H1 (cell line): ENCODE data around the gene CELSR1. TPM values are rescaled to one million over a fixed set of nuclear protein-coding genes. Genes with fewer than 3 reads are reported as not detected.
A peak's percentile ranks its signal among the peaks of the same experiment; 100 is the strongest.

Experiments
- CTCF ChIA-PET: fragments of 300-600 bp; sonication (Branson Sonifier 250); formaldehyde crosslinking; loops from one replicate; lab custom pipeline; 2021; ENCODE audit not compliant: partially characterized antibody; lab: Charles Lee
- POLR2A ChIA-PET: fragments of 300-600 bp; sonication (Branson Sonifier 250); formaldehyde crosslinking; loops from one replicate; lab custom pipeline; 2021; ENCODE audit warnings: inconsistent platforms; ENCODE audit not compliant: partially characterized antibody; lab: Charles Lee
- DNase-seq, 2 experiments: peaks; one replicate each; pipeline versions ENCODE4 v3.0.0 to v3.0.0-alpha.2; 2010 to 2022; ENCODE audit warnings: low spot score in 2 of 2, low read depth in 1 of 2, mixed read lengths in 1 of 2
- FAIRE-seq: peaks from 2 replicates; lab custom pipeline; 2011; peaks lifted over from hg19 to GRCh38; lab: Jason Lieb, UNC
- H2AFZ ChIP-seq: 2 replicates; pipeline ENCODE4 v1.8.1; 2012; ENCODE audit warnings: low read length, inconsistent platforms
- H2AK5ac ChIP-seq: 2 replicates; pipeline ENCODE4 v1.6.1; 2013; ENCODE audit warnings: low read depth, low read length
- H2BK120ac ChIP-seq: replicated peaks from 2 replicates; pipeline ENCODE3; 2013; ENCODE audit warnings: low read depth, low read length, inconsistent platforms
- H2BK12ac ChIP-seq: 2 replicates; pipeline ENCODE4 v1.6.1; 2013; ENCODE audit warnings: low read depth, low read length
- H2BK15ac ChIP-seq: 2 replicates; pipeline ENCODE4 v1.6.1; 2013; ENCODE audit warnings: low read length
- H2BK20ac ChIP-seq: 2 replicates; pipeline ENCODE4 v1.6.1; 2013; ENCODE audit warnings: low read length
- H2BK5ac ChIP-seq: 2 replicates; pipeline ENCODE4 v1.6.1; 2013; ENCODE audit warnings: low read depth, low read length
- H3K14ac ChIP-seq: 2 replicates; pipeline ENCODE4 v1.6.1; 2013; ENCODE audit warnings: inconsistent platforms; ENCODE audit not compliant: insufficient read length
- H3K18ac ChIP-seq: 2 replicates; pipeline ENCODE4 v1.6.1; 2013; ENCODE audit warnings: low read length; ENCODE audit errors: extremely low read depth
- H3K23ac ChIP-seq: 2 replicates; pipeline ENCODE4 v1.6.1; 2013; ENCODE audit warnings: inconsistent platforms; ENCODE audit not compliant: insufficient read length
- H3K23me2 ChIP-seq: 2 replicates; pipeline ENCODE4 v1.6.1; 2013; ENCODE audit warnings: low read depth, low read length
- H3K27ac ChIP-seq: 2 replicates; pipeline ENCODE4 v1.6.1; 2011; ENCODE audit warnings: low read depth, low read length, inconsistent platforms
- H3K27me3 ChIP-seq, 4 experiments: replicated peaks in 1 of 4; 1 replicate in 1 of 4; 2 replicates in 3 of 4; pipeline versions ENCODE4 v1.6.1 to v1.8.1; 2011 to 2013; ENCODE audit warnings: low read length in 3 of 4, mild to moderate bottlenecking in 3 of 4, inconsistent platforms in 2 of 4, mixed read lengths in 2 of 4, moderate library complexity in 1 of 4; ENCODE audit not compliant: control insufficient read depth in 3 of 4, insufficient read depth in 3 of 4; ENCODE audit errors: extremely low read depth in 1 of 4
- H3K36me3 ChIP-seq, 4 experiments: 2 replicates each; pipeline versions ENCODE4 v1.6.1 to v1.8.1; 2011 to 2013; ENCODE audit warnings: mild to moderate bottlenecking in 4 of 4, low read length in 3 of 4, moderate library complexity in 2 of 4, control low read depth in 1 of 4, inconsistent platforms in 1 of 4; ENCODE audit not compliant: insufficient read depth in 4 of 4, control insufficient read depth in 2 of 4
- H3K4ac ChIP-seq: replicated peaks from 2 replicates; pipeline ENCODE3; 2013; ENCODE audit warnings: low read length, low read depth, mixed read lengths, inconsistent platforms; ENCODE audit not compliant: insufficient read length
- H3K4me1 ChIP-seq, 4 experiments: replicated peaks in 1 of 4; 1 replicate in 1 of 4; 2 replicates in 3 of 4; pipeline versions ENCODE4 v1.6.1 to v1.8.1; 2011 to 2013; ENCODE audit warnings: low read length in 3 of 4, inconsistent platforms in 2 of 4, mixed read lengths in 1 of 4; ENCODE audit not compliant: insufficient read depth in 4 of 4, control insufficient read depth in 3 of 4
- H3K4me2 ChIP-seq, 2 experiments: 2 replicates each; pipeline versions ENCODE4 v1.6.1 to v1.8.1; 2011 to 2013; ENCODE audit warnings: low read depth in 2 of 2, low read length in 2 of 2, control low read depth in 1 of 2, inconsistent platforms in 1 of 2, mild to moderate bottlenecking in 1 of 2; ENCODE audit not compliant: insufficient read depth in 1 of 2
- H3K4me3 ChIP-seq, 4 experiments: fragments of 200-600, 300-600 bp in 1 of 4; sonication (generic), shearing (Covaris generic), sonication (Bioruptor Twin) in 1 of 4; 2 replicates each; pipeline versions ENCODE4 v1.5.1 to v1.8.1; 2011 to 2016; ENCODE audit warnings: low read length in 4 of 4, low read depth in 3 of 4, control low read depth in 2 of 4, inconsistent platforms in 2 of 4, mild to moderate bottlenecking in 2 of 4, mixed read lengths in 1 of 4, moderate library complexity in 1 of 4; ENCODE audit not compliant: insufficient read depth in 2 of 4; ENCODE audit errors: extremely low read depth in 1 of 4
- H3K56ac ChIP-seq: replicated peaks from 2 replicates; pipeline ENCODE3; 2013; ENCODE audit warnings: low read depth, mild to moderate bottlenecking, mixed read lengths, low read length, inconsistent platforms; ENCODE audit not compliant: insufficient read length
- H3K79me1 ChIP-seq: 2 replicates; pipeline ENCODE4 v1.6.1; 2013; ENCODE audit warnings: low read depth, low read length, control low read depth
- H3K79me2 ChIP-seq, 2 experiments: 2 replicates each; pipeline versions ENCODE4 v1.6.1 to v1.8.1; 2012 to 2013; ENCODE audit warnings: low read length in 2 of 2, mild to moderate bottlenecking in 2 of 2, inconsistent platforms in 1 of 2; ENCODE audit not compliant: insufficient read depth in 2 of 2, control insufficient read depth in 1 of 2
- H3K9ac ChIP-seq, 4 experiments: replicated peaks in 1 of 4; 1 replicate in 1 of 4; 2 replicates in 3 of 4; pipeline versions ENCODE4 v1.6.1 to v1.8.1; 2011 to 2013; ENCODE audit warnings: low read depth in 3 of 4, low read length in 3 of 4, control low read depth in 2 of 4, mild to moderate bottlenecking in 2 of 4, moderate library complexity in 2 of 4, inconsistent platforms in 1 of 4; ENCODE audit errors: extremely low read depth in 1 of 4
- H3K9me3 ChIP-seq, 2 experiments: 2 replicates each; pipeline versions ENCODE4 v1.6.1 to v1.8.1; 2012 to 2013; ENCODE audit warnings: mild to moderate bottlenecking in 2 of 2, moderate library complexity in 2 of 2, control low read depth in 1 of 2, inconsistent platforms in 1 of 2, low read depth in 1 of 2, low read length in 1 of 2, mixed read lengths in 1 of 2; ENCODE audit not compliant: insufficient read depth in 2 of 2
- H4K20me1 ChIP-seq, 2 experiments: replicated peaks in 1 of 2; 2 replicates each; pipeline versions ENCODE3 to v1.8.1; 2011 to 2013; ENCODE audit warnings: inconsistent platforms in 2 of 2, low read length in 2 of 2, mild to moderate bottlenecking in 1 of 2; ENCODE audit not compliant: insufficient read depth in 2 of 2, control insufficient read depth in 1 of 2
- H4K5ac ChIP-seq: 2 replicates; pipeline ENCODE4 v1.6.1; 2013; ENCODE audit warnings: low read length, low read depth, mixed read lengths, inconsistent platforms; ENCODE audit not compliant: insufficient read length
- H4K8ac ChIP-seq: 2 replicates; pipeline ENCODE4 v1.8.0; 2013; ENCODE audit warnings: mild to moderate bottlenecking, moderate library complexity, low read length, inconsistent platforms; ENCODE audit not compliant: insufficient read depth; ENCODE audit errors: extremely low read depth
- H4K91ac ChIP-seq: replicated peaks from 2 replicates; pipeline ENCODE3; 2013; ENCODE audit warnings: low read length, mixed read lengths, inconsistent platforms; ENCODE audit not compliant: insufficient read length
- BACH1 ChIP-seq: IDR thresholded peaks from 2 replicates; pipeline ENCODE4 v1.6.1; 2012; ENCODE audit warnings: low read length, improper control_type of control experiment
- EP300 ChIP-seq, 2 experiments: IDR thresholded peaks; 1 replicate in 1 of 2; 2 replicates in 1 of 2; pipeline ENCODE4 v1.6.1; 2011 to 2012; ENCODE audit warnings: low read depth in 2 of 2, low read length in 2 of 2, mild to moderate bottlenecking in 2 of 2, borderline replicate concordance in 1 of 2, inconsistent platforms in 1 of 2, moderate library complexity in 1 of 2
- FOSL1 ChIP-seq: IDR thresholded peaks from 2 replicates; pipeline ENCODE4 v1.6.1; 2011; ENCODE audit warnings: mild to moderate bottlenecking, low read depth, low read length, moderate library complexity; ENCODE audit not compliant: insufficient read depth
- POU5F1 ChIP-seq: IDR thresholded peaks from 2 replicates; pipeline ENCODE4 v1.6.1; 2011; ENCODE audit warnings: low read depth, mild to moderate bottlenecking, low read length, moderate library complexity
- RNF2 ChIP-seq: fragments of 200-900, 300-1000 bp; sonication (generic); IDR thresholded peaks from 2 replicates; pipeline ENCODE4 v1.7.1; 2016; ENCODE audit warnings: borderline replicate concordance, low read depth, mild to moderate bottlenecking, antibody characterized with exemption, low read length; ENCODE audit not compliant: poor library complexity, severe bottlenecking; ENCODE audit errors: missing control alignments
- SP1 ChIP-seq: IDR thresholded peaks from 2 replicates; pipeline ENCODE4 v1.6.1; 2011; ENCODE audit warnings: low read depth, low read length
- SP4 ChIP-seq: IDR thresholded peaks from 2 replicates; pipeline ENCODE4 v1.6.1; 2012; ENCODE audit warnings: low read length, inconsistent platforms
- TAF7 ChIP-seq: optimal IDR thresholded peaks from 2 replicates; pipeline ENCODE3; 2011; ENCODE audit warnings: low read depth, mild to moderate bottlenecking, inconsistent platforms, low read length, moderate library complexity, borderline replicate concordance
- WGBS, 2 experiments: shearing (Covaris generic) in 1 of 2; methylation state at CpG; one replicate each; pipeline versions ENCODE4 v1.1.6 to v1.1.7; 2013 to 2015; ENCODE audit warnings: low lambda C conversion rate in 2 of 2, mixed read lengths in 2 of 2, inconsistent platforms in 1 of 2, low coverage in 1 of 2, missing lambda C conversion rate in 1 of 2; ENCODE audit not compliant: insufficient replicate concordance in 2 of 2, insufficient coverage in 1 of 2, insufficient read length in 1 of 2; ENCODE audit errors: extremely low coverage in 1 of 2, missing lambda C conversion rate in 1 of 2; 5-methylcytosine and 5-hydroxymethylcytosine counted together
- polyA plus RNA-seq, 7 experiments: library from polyadenylated mRNA; depleted of rRNA in 3 of 7; stranded (reverse) in 5 of 7; unstranded in 2 of 7; fragments of >200 nt in 5 of 7; fragments of 200-250 nt in 2 of 7; gene quantifications; 1 replicate in 5 of 7; 2 replicates in 1 of 7; 4 replicates in 1 of 7; pipeline versions ENCODE4 v1.2.1 to v1.2.3, GENCODE V29; 2011 to 2013; ENCODE audit warnings: missing spikeins in 2 of 7, mixed read lengths in 2 of 7
- total RNA-seq: library from RNA; stranded (reverse); fragmentation: NEBNext Ultra II Directional; extraction: Animal tissue kit (Norgen Biotek cat#: 25700); gene quantifications from 2 replicates; pipeline ENCODE4 v1.2.1, GENCODE V29; 2021

The CELSR1 gene
- total and polyA plus RNA-seq, 2 of the 8 experiments (the other 6 are each of a cell fraction or from before 2014, with no cell fraction given) = 9.0 to 12.4 TPM

- Histone ChIP-seq H3K4ac (peak overlapping the region; percentile 80), H2BK15ac (0 out of 2 replicates have a peak overlapping the region, but pooled peaks have one; percentile 72), H3K23ac (no peak overlapping the region), H2BK20ac (no peak overlapping the region; the same call in 1 of the 2 replicates), H3K27me3 (no peaks in the 10 kb centered on the region), H4K5ac (peak overlapping the region; percentile 44), H3K4me1 (peaks cover 0 to 21% (median 15%) of the 10 kb centered on the region in 4 experiments; a peak in 6 of 7 replicates), H2AK5ac (no peak overlapping the region), H3K4me3 (no peak overlapping the region), H3K79me2 (no peaks in the 10 kb centered on the region; a peak in 1 of 4 replicates), H2BK120ac (no peak overlapping the region), H4K8ac (peak overlapping the region; percentile 58), H3K4me2 (no peak overlapping the region), H3K56ac (no peak overlapping the region), H2BK5ac (peak overlapping the region; percentile 66; the same call in 1 of the 2 replicates), H3K9ac (no peak overlapping the region), H3K9me3 (no peaks in the 10 kb centered on the region), H4K91ac (no peak overlapping the region), H3K79me1 (peaks cover 5% of the 10 kb centered on the region; the same call in 1 of the 2 replicates), H3K23me2 (no peaks in the 10 kb centered on the region), H4K20me1 (peaks cover 0 to 10% of the 10 kb centered on the region in 2 experiments), H3K14ac (no peak overlapping the region), H2AFZ (no peak overlapping the region), H3K36me3 (no peaks in the 10 kb centered on the region), H3K18ac (peak overlapping the region; percentile 71), H2BK12ac (0 out of 2 replicates have a peak overlapping the region, but pooled peaks have one; percentile 50), H3K27ac (no peak overlapping the region)
- DNase-seq = no peak
- CTCF ChIA-PET = interaction anchor here (0.7 to 1.7 kb wide), 3 partner anchors 28 to 146 kb away, joined by 3 to 5 read pairs (median 4); no protein-coding TSS in a partner anchor
- no peak for FAIRE-seq
- TF ChIP-seq BACH1 (no peak), FOSL1 (no peak), POU5F1 (no peak), RNF2 (no peak), SP4 (no peak), EP300 (IDR thresholded peaks at IDR 0.05; ENCODE audit: borderline replicate concordance in 1 of 2, low read depth in 2 of 2, low read length in 2 of 2) (no peak), TAF7 (no peak), SP1 (no peak)
- POLR2A ChIA-PET = interaction anchor here (0.8 to 1.0 kb wide), 3 partner anchors 23 to 38 kb away, joined by 3 read pairs; partner anchors contain the start of gene CELSR1
- 91% methylated on average over 16 of the region's 16 CpGs; no CpG with 5 or more reads in 1 of the 2 experiments for WGBS, 2 experiments
These were observed 23.4 kb downstream of the CELSR1 start for GRCh38 chr22:46513908-46514550.
